Measurements from ENCODE around the gene KIAA1671. TPM values are rescaled to one million over a fixed set of nuclear protein-coding genes. Genes with fewer than 3 reads are reported as not detected.

The KIAA1671 gene
- total and polyA plus RNA-seq, 2 of the 4 experiments (the other 2 are of a cell fraction), result 0.02 TPM; not detected in 1

GRCh38 chr22:25110846-25111578 is 158.5 kb downstream of the KIAA1671 start:
- peak; percentile 62; the same call in 1 of the 2 replicates for TF ChIP-seq BHLHE40 (IDR thresholded peaks at IDR 0.05; ENCODE audit: low read depth, low read length)
- TF ChIP-seq POLR2A (IDR thresholded peaks at IDR 0.05; ENCODE audit: low read depth, low read length), result no peak
- TF ChIP-seq RAD21 (IDR thresholded peaks at IDR 0.05; ENCODE audit: low read length), result no peak
- TF ChIP-seq MAZ (IDR thresholded peaks at IDR 0.05; ENCODE audit: borderline replicate concordance, low read depth, low read length), result no peak
- TF ChIP-seq ELK1 (IDR thresholded peaks at IDR 0.05; ENCODE audit: borderline replicate concordance, low read depth, low read length), result no peak
- no peak for TF ChIP-seq SMC3 (IDR thresholded peaks at IDR 0.05; ENCODE audit: low read depth, low read length)
- no peak for TF ChIP-seq CHD1 (IDR thresholded peaks at IDR 0.05; ENCODE audit: low read depth, low read length)
- no peak for TF ChIP-seq CEBPB (IDR thresholded peaks at IDR 0.05; ENCODE audit: low read depth, low read length)
- TF ChIP-seq RCOR1 (IDR thresholded peaks at IDR 0.05; ENCODE audit: insufficient replicate concordance, low read length), result no peak
- no peak for TF ChIP-seq NFE2L2 (IDR thresholded peaks at IDR 0.05; ENCODE audit: low read depth, low read length)
- peak; percentile 46 for TF ChIP-seq CTCF (conservative IDR thresholded peaks at IDR 0.05; ENCODE audit: low read depth, low read length)
- TF ChIP-seq MAFK (IDR thresholded peaks at IDR 0.05; ENCODE audit: low read depth, low read length), result no peak
- TF ChIP-seq MXI1 (IDR thresholded peaks at IDR 0.05; ENCODE audit: borderline replicate concordance, low read depth, low read length), result no peak
- TF ChIP-seq RFX5 (IDR thresholded peaks at IDR 0.05; ENCODE audit: low read depth, low read length), result no peak
- no peak for TF ChIP-seq USF2 (IDR thresholded peaks at IDR 0.05; ENCODE audit: low read depth, low read length)
- ChIA-PET POLR2A (ENCODE audit: unreplicated experiment) (interaction anchor here (0.6 kb wide), 1 partner anchor 74 kb away, joined by 3 read pairs; no protein-coding TSS in a partner anchor), CTCF (interaction anchor here (0.6 kb wide), 2 partner anchors 334 to 470 kb away, joined by 3 to 7 read pairs; no protein-coding TSS in a partner anchor)
- H2BK15ac ChIP-seq (ENCODE audit: low read depth, low read length), result no peak overlapping the region
- H4K91ac ChIP-seq (ENCODE audit: insufficient read depth, low read depth, low read length), result no peak overlapping the region
- no TSS peak for BruUV-seq (replicated peaks)
- dilution Hi-C loops (cut with HindIII; ENCODE audit: low sequenced_read_pairs, unreplicated experiment) (no loop called here), in situ Hi-C loops (cut with MboI; ENCODE audit: low sequenced_read_pairs) (no loop called here), intact Hi-C loops (cut with micrococcal nuclease) (no loop called here)
- WGBS, 2 experiments (ENCODE audit: extremely low coverage in 2 of 2, insufficient read length in 1 of 2), result 0% methylated on average over 5 of the region's 36 CpGs; no CpG with 5 or more reads in 1 of the 2 experiments
- peak overlapping the region; percentile 91 for H2AFZ ChIP-seq (replicated peaks; ENCODE audit: low read length, poor library complexity)
- H3K4me2 ChIP-seq (ENCODE audit: low read depth, low read length), result peak overlapping the region; percentile 95
- H2BK120ac ChIP-seq (ENCODE audit: low read depth, low read length), result no peak overlapping the region
- H3K27ac ChIP-seq (ENCODE audit: insufficient read depth, low read length), result no peak overlapping the region
- H3K79me1 ChIP-seq (ENCODE audit: low read depth in 1 of 2, low read length in 2 of 2), result no peaks in the 10 kb centered on the region
- no peak overlapping the region for H3K9ac ChIP-seq (ENCODE audit: low read depth, low read length)
- ATAC-seq (ENCODE audit: low read depth) (peak; percentile 97), DNase-seq (peak; percentile 67)
- H4K5ac ChIP-seq (ENCODE audit: low read depth, low read length), result no peak overlapping the region
- no peaks in the 10 kb centered on the region for H4K20me1 ChIP-seq (ENCODE audit: insufficient read depth, low read length)
- no peak overlapping the region for H2BK5ac ChIP-seq (ENCODE audit: low read depth, low read length, poor library complexity, severe bottlenecking)
- no peak overlapping the region for H3K23ac ChIP-seq (ENCODE audit: low read depth, low read length)
- H2AK5ac ChIP-seq (ENCODE audit: low read depth, low read length), result no peak overlapping the region
- H3K4me1 ChIP-seq (ENCODE audit: control insufficient read depth, insufficient read depth, low read length), result no peaks in the 10 kb centered on the region; the same call in 1 of the 2 replicates
- H3K14ac ChIP-seq (replicated peaks; ENCODE audit: low read depth, low read length), result no peak overlapping the region
- peaks cover 11% of the 10 kb centered on the region for H3K27me3 ChIP-seq (ENCODE audit: control insufficient read depth, insufficient read depth, low read length)
- no peak overlapping the region for H4K8ac ChIP-seq (ENCODE audit: low read depth in 2 of 2, low read length in 2 of 2)
- H3K56ac ChIP-seq (ENCODE audit: extremely low read depth, insufficient read depth, low read length), result no peak overlapping the region
- no peak overlapping the region for H3K4ac ChIP-seq (ENCODE audit: low read depth, low read length)
- H3K4me3 ChIP-seq (ENCODE audit: insufficient read depth, low read depth, low read length), result peak overlapping the region; percentile 22
- H3K18ac ChIP-seq (ENCODE audit: low read depth, low read length), result no peak overlapping the region
- no peaks in the 10 kb centered on the region for H3K36me3 ChIP-seq (ENCODE audit: control insufficient read depth, insufficient read depth, low read length)
- H2AK9ac ChIP-seq (replicated peaks; ENCODE audit: low read depth, low read length, poor library complexity), result peak overlapping the region; percentile 48
- H3K9me3 ChIP-seq (ENCODE audit: control insufficient read depth, insufficient read depth, low read length), result peaks cover 2% of the 10 kb centered on the region; the same call in 1 of the 2 replicates
- H2BK20ac ChIP-seq (ENCODE audit: low read depth, low read length), result no peak overlapping the region
- H3K9me1 ChIP-seq (ENCODE audit: insufficient read depth, low read length), result no peaks in the 10 kb centered on the region
